Measurements from ENCODE around the gene C12orf60. TPM values are rescaled to one million over a fixed set of nuclear protein-coding genes. Genes with fewer than 3 reads are reported as not detected.

C12orf60 gene
- total RNA-seq, 3 donors from 2014 or later (not counting 1 experiment from before 2014, with no cell fraction given) = 0.28 to 0.79 (median 0.33) TPM

DNA sequence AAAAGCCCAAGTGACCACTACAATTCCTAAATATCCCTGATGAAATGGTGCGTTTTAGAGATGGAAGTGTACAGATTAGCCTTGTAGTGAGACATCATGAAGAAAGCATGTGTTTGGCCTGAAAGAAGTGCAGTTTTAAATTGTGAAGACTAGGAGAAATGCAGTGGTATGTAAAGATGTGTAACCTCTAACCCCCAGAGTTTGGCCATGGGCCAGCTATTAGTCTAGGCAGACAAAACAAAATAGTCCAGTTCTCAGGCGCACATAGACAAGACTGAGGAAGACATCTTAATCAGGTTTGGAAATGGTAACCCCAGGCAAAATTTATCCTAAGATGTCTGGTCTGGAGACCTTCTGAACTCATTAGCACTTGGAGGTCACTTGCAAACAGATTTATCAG lies 23.6 kb upstream of the C12orf60 start:
- 92% methylated on average over 2 of the region's 2 CpGs for WGBS (ENCODE audit: insufficient coverage)
- no peak overlapping the region for H3K27ac Mint-ChIP-seq
- H3K4me3 ChIP-seq (ENCODE audit: low read length) = no peak overlapping the region
- H3K4me3 Mint-ChIP-seq = no peak overlapping the region
- no peaks in the 10 kb centered on the region for H3K9me3 ChIP-seq (ENCODE audit: control insufficient read depth, insufficient read depth, low read length)
- intact Hi-C loops (cut with micrococcal nuclease) = no loop called here
- no peaks in the 10 kb centered on the region for H3K9me3 Mint-ChIP-seq
- TF ChIP-seq, protein P1, sequence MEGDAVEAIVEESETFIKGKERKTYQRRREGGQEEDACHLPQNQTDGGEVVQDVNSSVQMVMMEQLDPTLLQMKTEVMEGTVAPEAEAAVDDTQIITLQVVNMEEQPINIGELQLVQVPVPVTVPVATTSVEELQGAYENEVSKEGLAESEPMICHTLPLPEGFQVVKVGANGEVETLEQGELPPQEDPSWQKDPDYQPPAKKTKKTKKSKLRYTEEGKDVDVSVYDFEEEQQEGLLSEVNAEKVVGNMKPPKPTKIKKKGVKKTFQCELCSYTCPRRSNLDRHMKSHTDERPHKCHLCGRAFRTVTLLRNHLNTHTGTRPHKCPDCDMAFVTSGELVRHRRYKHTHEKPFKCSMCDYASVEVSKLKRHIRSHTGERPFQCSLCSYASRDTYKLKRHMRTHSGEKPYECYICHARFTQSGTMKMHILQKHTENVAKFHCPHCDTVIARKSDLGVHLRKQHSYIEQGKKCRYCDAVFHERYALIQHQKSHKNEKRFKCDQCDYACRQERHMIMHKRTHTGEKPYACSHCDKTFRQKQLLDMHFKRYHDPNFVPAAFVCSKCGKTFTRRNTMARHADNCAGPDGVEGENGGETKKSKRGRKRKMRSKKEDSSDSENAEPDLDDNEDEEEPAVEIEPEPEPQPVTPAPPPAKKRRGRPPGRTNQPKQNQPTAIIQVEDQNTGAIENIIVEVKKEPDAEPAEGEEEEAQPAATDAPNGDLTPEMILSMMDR (IDR thresholded peaks at IDR 0.05) = no peak
- no peaks in the 10 kb centered on the region for H3K36me3 Mint-ChIP-seq
- H3K27ac ChIP-seq (ENCODE audit: low read length) = no peak overlapping the region
- peaks cover 5% of the 10 kb centered on the region for H3K36me3 ChIP-seq (ENCODE audit: control insufficient read depth, insufficient read depth, low read length)
- peaks cover 0 to 5% of the 10 kb centered on the region in 2 donors for H3K27me3 Mint-ChIP-seq (ENCODE audit: low read depth in 2 of 2)
- no peaks in the 10 kb centered on the region for H3K27me3 ChIP-seq (ENCODE audit: control insufficient read depth, insufficient read depth, low read length)
- H3K4me1 Mint-ChIP-seq = peaks cover 17 to 22% of the 10 kb centered on the region in 2 donors
- H3K4me1 ChIP-seq (ENCODE audit: control insufficient read depth, insufficient read depth, low read length) = peaks cover 5% of the 10 kb centered on the region
- ATAC-seq (no peak), DNase-seq (no peak)

DNA sequence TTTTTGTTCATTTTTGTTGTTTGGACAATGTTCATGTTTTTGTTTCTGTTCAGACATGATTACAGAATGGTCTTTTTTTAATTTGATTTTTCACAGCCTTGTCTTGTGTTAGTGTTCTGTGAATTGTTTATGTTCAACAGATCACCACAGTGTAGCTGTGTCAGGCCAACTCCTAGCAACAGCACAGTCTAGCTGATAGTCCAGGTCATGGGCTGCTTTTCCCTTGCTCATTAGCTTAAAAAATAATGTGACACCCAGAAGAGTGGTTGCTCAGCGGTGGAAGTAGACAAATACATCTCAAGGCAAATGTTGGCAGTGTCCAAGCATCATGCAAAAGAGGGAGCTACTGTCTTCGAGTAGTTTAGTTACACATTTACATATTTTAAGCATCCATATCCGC lies 22.6 kb upstream of the C12orf60 start:
- Histone ChIP-seq H3K9me3 (ENCODE audit: control insufficient read depth, insufficient read depth, low read length) (no peaks in the 10 kb centered on the region), H3K27me3 (ENCODE audit: control insufficient read depth, insufficient read depth, low read length) (no peaks in the 10 kb centered on the region), H3K27ac (ENCODE audit: low read length) (no peak overlapping the region), H3K4me1 (ENCODE audit: control insufficient read depth, insufficient read depth, low read length) (no peaks in the 10 kb centered on the region), H3K36me3 (ENCODE audit: control insufficient read depth, insufficient read depth, low read length) (peaks cover 10% of the 10 kb centered on the region), H3K4me3 (ENCODE audit: low read length) (no peak overlapping the region)
- intact Hi-C loops (cut with micrococcal nuclease) = no loop called here
- 96% methylated on average over 2 of the region's 3 CpGs for WGBS (ENCODE audit: insufficient coverage)
- TF ChIP-seq, protein P1 (IDR thresholded peaks at IDR 0.05) = no peak
- ATAC-seq (no peak), DNase-seq (no peak)
- Mint-ChIP-seq H3K4me3 (no peak overlapping the region), H3K4me1 (peaks cover 6 to 12% of the 10 kb centered on the region in 2 donors), H3K36me3 (no peaks in the 10 kb centered on the region), H3K27me3 (ENCODE audit: low read depth in 2 of 2) (peaks cover 0 to 5% of the 10 kb centered on the region in 2 donors), H3K27ac (no peak overlapping the region), H3K9me3 (no peaks in the 10 kb centered on the region)

DNA sequence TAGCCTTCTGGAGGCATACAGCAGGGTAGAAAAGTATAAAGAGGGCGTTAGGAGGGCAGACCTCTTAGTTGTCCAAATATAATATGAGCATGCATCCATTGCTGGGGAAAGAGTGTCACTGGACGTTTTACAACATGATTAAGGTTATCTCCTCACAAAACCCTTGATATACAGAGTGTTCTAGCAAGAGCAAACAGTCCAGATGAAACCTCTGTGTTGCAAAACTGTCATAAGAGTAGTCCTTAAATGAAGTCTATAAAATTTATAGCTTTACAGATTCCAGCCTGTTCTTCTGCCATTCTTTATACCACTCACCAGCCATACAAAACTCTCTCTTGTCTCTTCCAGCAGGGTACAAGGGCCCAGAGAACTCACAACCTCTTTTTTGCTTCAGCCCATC lies 21.9 kb upstream of the C12orf60 start:
- Histone ChIP-seq H3K9me3 (ENCODE audit: control insufficient read depth, insufficient read depth, low read length) (no peaks in the 10 kb centered on the region), H3K4me1 (ENCODE audit: control insufficient read depth, insufficient read depth, low read length) (no peaks in the 10 kb centered on the region), H3K36me3 (ENCODE audit: control insufficient read depth, insufficient read depth, low read length) (peaks cover 17% of the 10 kb centered on the region), H3K27ac (ENCODE audit: low read length) (no peak overlapping the region), H3K27me3 (ENCODE audit: control insufficient read depth, insufficient read depth, low read length) (no peaks in the 10 kb centered on the region), H3K4me3 (ENCODE audit: low read length) (no peak overlapping the region)
- TF ChIP-seq, protein P1 (IDR thresholded peaks at IDR 0.05) = no peak
- Mint-ChIP-seq H3K4me1 (peaks cover 0 to 5% of the 10 kb centered on the region in 2 donors), H3K4me3 (no peak overlapping the region), H3K27ac (no peak overlapping the region), H3K27me3 (ENCODE audit: low read depth in 2 of 2) (peaks cover 0 to 5% of the 10 kb centered on the region in 2 donors), H3K9me3 (no peaks in the 10 kb centered on the region), H3K36me3 (peaks cover 2% of the 10 kb centered on the region)
- intact Hi-C loops (cut with micrococcal nuclease) = no loop called here
- ATAC-seq (no peak), DNase-seq (no peak)
- WGBS (ENCODE audit: insufficient coverage) = 88% methylated on average over 1 of the region's 2 CpGs

DNA sequence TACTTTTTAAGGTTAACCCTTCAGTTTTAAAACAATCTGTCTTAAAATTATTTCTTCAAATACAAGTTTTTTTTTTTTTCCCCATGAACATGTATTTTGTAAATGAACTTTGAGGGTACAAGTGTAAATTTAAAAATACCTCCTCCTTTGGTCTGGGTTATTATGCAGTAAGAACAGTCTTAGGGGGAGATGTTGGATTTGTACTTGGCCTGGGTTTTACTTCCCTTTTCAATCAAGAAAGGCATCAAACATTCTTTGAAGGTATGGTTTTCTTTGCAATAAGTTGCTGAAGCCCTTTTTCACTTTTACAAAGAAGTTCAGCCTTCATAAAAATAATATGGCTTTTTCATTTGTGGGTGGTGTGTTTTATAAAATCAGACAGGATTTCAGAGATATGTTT lies 20.7 kb upstream of the C12orf60 start:
- intact Hi-C loops (cut with micrococcal nuclease) = no loop called here
- Histone ChIP-seq H3K27ac (ENCODE audit: low read length) (no peak overlapping the region), H3K4me1 (ENCODE audit: control insufficient read depth, insufficient read depth, low read length) (no peaks in the 10 kb centered on the region), H3K4me3 (ENCODE audit: low read length) (no peak overlapping the region), H3K9me3 (ENCODE audit: control insufficient read depth, insufficient read depth, low read length) (no peaks in the 10 kb centered on the region), H3K27me3 (ENCODE audit: control insufficient read depth, insufficient read depth, low read length) (no peaks in the 10 kb centered on the region), H3K36me3 (ENCODE audit: control insufficient read depth, insufficient read depth, low read length) (peaks cover 29% of the 10 kb centered on the region)
- Mint-ChIP-seq H3K9me3 (no peaks in the 10 kb centered on the region), H3K4me3 (no peak overlapping the region), H3K27ac (no peak overlapping the region), H3K27me3 (ENCODE audit: low read depth in 2 of 2) (peaks cover 0 to 5% of the 10 kb centered on the region in 2 donors), H3K4me1 (peaks cover 4% of the 10 kb centered on the region in 2 donors), H3K36me3 (peaks cover 14% of the 10 kb centered on the region)
- ATAC-seq = no peak
- no peak for DNase-seq
- TF ChIP-seq, protein P1 (IDR thresholded peaks at IDR 0.05) = no peak
